K562 (cell line): Measurements from ENCODE around the gene PAH. TPM values are rescaled to one million over a fixed set of nuclear protein-coding genes. Genes with fewer than 3 reads are reported as not detected.

Source experiments
- ATAC-seq: fragments of 200-7000 bp; cut with Tn5 transposase; 3 replicates; pipeline ENCODE4 v1.9.1; 2020; ENCODE audit warnings: moderate library complexity
- BruUV-seq: library from RNA; stranded (reverse); fragments of 400-500 nt; replicated peaks from 2 replicates; lab custom pipeline; 2021; lab: Mats Ljungman, UMichigan
- CTCF ChIA-PET: fragments of 300-600 bp; formaldehyde crosslinking; extraction: SDS; loops from one replicate; lab custom pipeline; 2021; ENCODE audit warnings: low intra/inter-chr PET ratio; lab: Yijun Ruan, JAX
- POLR2A ChIA-PET: fragments of 300-600, 350-650 bp; sonication (Branson Sonifier 250); formaldehyde crosslinking; extraction: SDS; loops from one replicate; lab custom pipeline; 2021; ENCODE audit warnings: antibody characterized with exemption, inconsistent platforms; lab: Yijun Ruan, JAX
- DNase-seq, 4 experiments: peaks; one replicate each; pipeline versions ENCODE4 v3.0.0 to v3.0.0-alpha.2; 2011 to 2018; ENCODE audit warnings: low spot score in 3 of 4, mixed read lengths in 3 of 4; ENCODE audit errors: extremely low read depth in 1 of 4
- FAIRE-seq: peaks from 2 replicates; lab custom pipeline; 2011; peaks lifted over from hg19 to GRCh38; lab: Jason Lieb, UNC
- H2AFZ ChIP-seq: 2 replicates; pipeline ENCODE4 v1.6.0; 2011; ENCODE audit warnings: low read depth, low read length, control low read depth, inconsistent platforms
- H3K27ac ChIP-seq: fragments of 200-600 bp; 3 replicates; pipeline ENCODE4 v1.8.0; 2011; ENCODE audit warnings: low read depth, mild to moderate bottlenecking, control low read depth, inconsistent platforms, low read length, moderate library complexity, mixed read lengths; ENCODE audit errors: extremely low read depth
- H3K27me3 ChIP-seq, 2 experiments: fragments of 300-600 bp in 1 of 2; 2 replicates in 1 of 2; 3 replicates in 1 of 2; pipeline versions ENCODE4 v1.6.0 to v1.8.0; 2011; ENCODE audit warnings: inconsistent platforms in 2 of 2, low read length in 2 of 2, mild to moderate bottlenecking in 1 of 2, mixed read lengths in 1 of 2, moderate library complexity in 1 of 2; ENCODE audit not compliant: control insufficient read depth in 2 of 2, insufficient read depth in 2 of 2
- H3K36me3 ChIP-seq: fragments of 300-600 bp; 3 replicates; pipeline ENCODE4 v1.8.0; 2011; ENCODE audit warnings: mild to moderate bottlenecking, low read length, inconsistent platforms; ENCODE audit not compliant: control insufficient read depth, insufficient read depth
- H3K4me1 ChIP-seq, 2 experiments: fragments of 200-600 bp in 1 of 2; replicated peaks in 1 of 2; 2 replicates in 1 of 2; 3 replicates in 1 of 2; pipeline versions ENCODE4 v1.5.1 to v1.8.0; 2011; ENCODE audit warnings: inconsistent platforms in 2 of 2, low read length in 2 of 2, mild to moderate bottlenecking in 1 of 2, mixed read lengths in 1 of 2, moderate library complexity in 1 of 2; ENCODE audit not compliant: control insufficient read depth in 2 of 2, insufficient read depth in 2 of 2
- H3K4me2 ChIP-seq: 2 replicates; pipeline ENCODE4 v1.6.1; 2011; ENCODE audit warnings: low read length, control low read depth, inconsistent platforms, mixed read lengths; ENCODE audit not compliant: insufficient read depth
- H3K4me3 ChIP-seq: fragments of 200-600 bp; sonication (generic), shearing (Covaris generic); 2 replicates; pipeline ENCODE4 v1.5.1; 2016; ENCODE audit warnings: control low read depth, inconsistent platforms
- H3K79me2 ChIP-seq: fragments of 200-600 bp; 3 replicates; pipeline ENCODE4 v1.8.0; 2011; ENCODE audit warnings: low read length, inconsistent platforms; ENCODE audit not compliant: control insufficient read depth, insufficient read depth
- H3K9ac ChIP-seq, 2 experiments: 2 replicates each; pipeline versions ENCODE4 v1.6.0 to v1.6.1; 2011; ENCODE audit warnings: low read depth in 2 of 2, low read length in 2 of 2, control low read depth in 1 of 2, inconsistent platforms in 1 of 2, mild to moderate bottlenecking in 1 of 2, mixed read lengths in 1 of 2; ENCODE audit not compliant: insufficient read depth in 1 of 2
- H3K9me1 ChIP-seq: one replicate; pipeline ENCODE4 v1.6.0; 2011; ENCODE audit warnings: inconsistent platforms, mild to moderate bottlenecking, low read length, moderate library complexity; ENCODE audit not compliant: control insufficient read depth, insufficient read depth
- H3K9me3 ChIP-seq: replicated peaks from 2 replicates; pipeline ENCODE4 v1.5.1; 2011; ENCODE audit warnings: low read depth, low read length, inconsistent platforms; ENCODE audit not compliant: control insufficient read depth, insufficient read depth
- H4K20me1 ChIP-seq: replicated peaks from 2 replicates; pipeline ENCODE4 v1.6.1; 2011; ENCODE audit warnings: low read length, inconsistent platforms, mixed read lengths; ENCODE audit not compliant: control insufficient read depth, insufficient read depth
- CCNT2 ChIP-seq: IDR thresholded peaks from 2 replicates; pipeline ENCODE4 v1.6.1; 2011; ENCODE audit warnings: borderline replicate concordance, low read depth, mild to moderate bottlenecking, moderate library complexity, mixed read lengths, low read length; ENCODE audit not compliant: insufficient read length; ENCODE audit errors: extremely low read depth
- KLF6 ChIP-seq: fragments of 250-450 bp; sonication (Bioruptor Pico); IDR thresholded peaks from 2 replicates; pipeline ENCODE4 v1.4.0; 2020; ENCODE audit warnings: mild to moderate bottlenecking, moderate library complexity, borderline replicate concordance
- MYC ChIP-seq, 2 experiments: fragments of 250-450 bp in 1 of 2; sonication (Bioruptor Pico) in 1 of 2; IDR thresholded peaks; 2 replicates each; pipeline versions ENCODE4 v1.5.1 to v1.6.1; 2012 to 2021; ENCODE audit warnings: low read depth in 2 of 2, borderline replicate concordance in 1 of 2, improper control_type of control experiment in 1 of 2, low read length in 1 of 2, mild to moderate bottlenecking in 1 of 2, moderate library complexity in 1 of 2
- NCOA1 ChIP-seq: fragments of 450-650 bp; IDR thresholded peaks from 2 replicates; pipeline ENCODE4 v1.6.1; 2016; ENCODE audit warnings: low read depth
- POU5F1 ChIP-seq: fragments of 150-350 bp; IDR thresholded peaks from 2 replicates; pipeline ENCODE4 v1.6.1; 2014; ENCODE audit warnings: borderline replicate concordance, low read length, low read depth, mild to moderate bottlenecking; ENCODE audit not compliant: partially characterized antibody
- TBP ChIP-seq: optimal IDR thresholded peaks from 2 replicates; pipeline ENCODE3; 2011; ENCODE audit warnings: low read depth, low read length, improper control_type of control experiment
- ZKSCAN1 ChIP-seq: fragments of 150-350 bp; IDR thresholded peaks from 2 replicates; pipeline ENCODE4 v1.6.1; 2016; ENCODE audit warnings: low read depth, low read length
- ZKSCAN3 ChIP-seq: fragments of 250-450 bp; sonication (Bioruptor Pico); IDR thresholded peaks from 2 replicates; pipeline ENCODE4 v1.4.0; 2020
- whole genome bisulfite sequencing: fragments of 100-300 bp; shearing (Covaris generic); methylation state at CpG from one replicate; pipeline ENCODE4 v1.1.6; 2016; ENCODE audit warnings: low coverage, mixed read lengths; ENCODE audit not compliant: insufficient coverage; ENCODE audit errors: missing lambda C conversion rate; 5-methylcytosine and 5-hydroxymethylcytosine counted together
- in situ Hi-C: fragments of 300-500 bp; cut with MboI; formaldehyde crosslinking; loops from 4 replicates; pipeline ENCODE4 v1.15.0; 2018; ENCODE audit warnings: inconsistent platforms, mixed read lengths
- intact Hi-C: fragments of 100-400 bp; cut with micrococcal nuclease; formaldehyde crosslinking; loops from 2 replicates; pipeline ENCODE4 v1.14.2; 2022
- polyA plus RNA-seq, 8 experiments: library from polyadenylated mRNA; depleted of rRNA in 4 of 8; stranded (reverse) in 5 of 8; unstranded in 3 of 8; fragments of >200 nt; fragmentation: Nextera tagmentation in 2 of 8; fragmentation: Illumina TruSeq in 1 of 8; extraction: Ambion mirVana in 2 of 8; extraction: Trizol in 1 of 8; gene quantifications; 2 replicates each; pipeline versions ENCODE4 v1.2.1 to v1.2.3, GENCODE V29; 2011 to 2014; ENCODE audit warnings: inconsistent platforms in 1 of 8, missing spikeins in 1 of 8
- total RNA-seq, 7 experiments: library from RNA; depleted of rRNA in 6 of 7; stranded (reverse); fragments of >200 nt in 6 of 7; fragmentation: Illumina TruSeq in 2 of 7; extraction: Trizol in 2 of 7; gene quantifications; 2 replicates each; pipeline versions ENCODE4 v1.2.1 to v1.2.3, GENCODE V29; 2011 to 2021; ENCODE audit warnings: low replicate concordance in 1 of 7
- TF ChIP-seq, protein P1 (sequence below): fragments of 450-650 bp; IDR thresholded peaks from 2 replicates; pipeline ENCODE4 v1.6.1; 2016; ENCODE audit warnings: antibody characterized with exemption
- TF ChIP-seq, protein P2 (sequence below): fragments of 450-650 bp; IDR thresholded peaks from 2 replicates; pipeline ENCODE4 v1.7.0; 2016; ENCODE audit warnings: borderline replicate concordance
- TF ChIP-seq, protein P3 (sequence below): fragments of 450-650 bp; formaldehyde crosslinking; IDR thresholded peaks from 2 replicates; pipeline ENCODE4 v1.4.0; 2022; ENCODE audit warnings: missing genetic modification characterization

Gene PAH
- total and polyA plus RNA-seq, 9 of the 15 experiments (the other 6 are each of a cell fraction or from before 2014, with no cell fraction given) = 0.13 to 0.75 (median 0.69) TPM; not detected in 6

GRCh38 chr12:102956738-102957327 lies 39.8 kb upstream of the PAH start:
- in situ Hi-C loops (no loop called here), intact Hi-C loops (no loop called here)
- Histone ChIP-seq H3K27me3 (peaks cover 2 to 21% of the 10 kb centered on the region in 2 experiments; a peak in 4 of 5 replicates), H3K4me2 (no peak overlapping the region), H2AFZ (no peak overlapping the region), H3K9ac (no peak overlapping the region), H3K9me3 (no peaks in the 10 kb centered on the region), H3K27ac (no peak overlapping the region), H3K4me1 (peaks cover 0 to 7% of the 10 kb centered on the region in 2 experiments; a peak in 1 of 5 replicates), H3K79me2 (no peaks in the 10 kb centered on the region), H3K9me1 (no peaks in the 10 kb centered on the region), H3K36me3 (no peaks in the 10 kb centered on the region), H3K4me3 (no peak overlapping the region), H4K20me1 (no peaks in the 10 kb centered on the region)
- DNase-seq = no peak
- WGBS = under 1% methylated on average over 13 of the region's 19 CpGs
- no TSS peak for BruUV-seq
- CTCF ChIA-PET = no interaction called here
- POLR2A ChIA-PET = no interaction called here
- no peak for ATAC-seq
- no peak for FAIRE-seq
- TF ChIP-seq ZKSCAN3 (no peak), KLF6 (no peak), CCNT2 (no peak), NCOA1 (no peak), MYC (IDR thresholded peaks at IDR 0.05; ENCODE audit: low read depth, low read length) (no peak), MYC (CRISPR knock-in tag; IDR thresholded peaks at IDR 0.05; ENCODE audit: borderline replicate concordance, low read depth) (no peak), POU5F1 (no peak), TBP (no peak), ZKSCAN1 (no peak)
- TF ChIP-seq, protein P1, sequence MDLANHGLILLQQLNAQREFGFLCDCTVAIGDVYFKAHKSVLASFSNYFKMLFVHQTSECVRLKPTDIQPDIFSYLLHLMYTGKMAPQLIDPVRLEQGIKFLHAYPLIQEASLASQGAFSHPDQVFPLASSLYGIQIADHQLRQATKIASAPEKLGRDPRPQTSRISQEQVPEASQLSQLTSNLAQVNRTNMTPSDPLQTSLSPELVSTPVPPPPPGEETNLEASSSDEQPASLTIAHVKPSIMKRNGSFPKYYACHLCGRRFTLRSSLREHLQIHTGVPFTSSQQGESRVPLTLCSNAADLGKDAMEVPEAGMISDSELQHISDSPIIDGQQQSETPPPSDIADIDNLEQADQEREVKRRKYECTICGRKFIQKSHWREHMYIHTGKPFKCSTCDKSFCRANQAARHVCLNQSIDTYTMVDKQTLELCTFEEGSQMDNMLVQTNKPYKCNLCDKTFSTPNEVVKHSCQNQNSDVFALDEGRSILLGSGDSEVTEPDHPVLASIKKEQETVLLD = no peak
- TF ChIP-seq, protein P2, sequence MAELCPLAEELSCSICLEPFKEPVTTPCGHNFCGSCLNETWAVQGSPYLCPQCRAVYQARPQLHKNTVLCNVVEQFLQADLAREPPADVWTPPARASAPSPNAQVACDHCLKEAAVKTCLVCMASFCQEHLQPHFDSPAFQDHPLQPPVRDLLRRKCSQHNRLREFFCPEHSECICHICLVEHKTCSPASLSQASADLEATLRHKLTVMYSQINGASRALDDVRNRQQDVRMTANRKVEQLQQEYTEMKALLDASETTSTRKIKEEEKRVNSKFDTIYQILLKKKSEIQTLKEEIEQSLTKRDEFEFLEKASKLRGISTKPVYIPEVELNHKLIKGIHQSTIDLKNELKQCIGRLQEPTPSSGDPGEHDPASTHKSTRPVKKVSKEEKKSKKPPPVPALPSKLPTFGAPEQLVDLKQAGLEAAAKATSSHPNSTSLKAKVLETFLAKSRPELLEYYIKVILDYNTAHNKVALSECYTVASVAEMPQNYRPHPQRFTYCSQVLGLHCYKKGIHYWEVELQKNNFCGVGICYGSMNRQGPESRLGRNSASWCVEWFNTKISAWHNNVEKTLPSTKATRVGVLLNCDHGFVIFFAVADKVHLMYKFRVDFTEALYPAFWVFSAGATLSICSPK = no peak
- TF ChIP-seq, protein P3, sequence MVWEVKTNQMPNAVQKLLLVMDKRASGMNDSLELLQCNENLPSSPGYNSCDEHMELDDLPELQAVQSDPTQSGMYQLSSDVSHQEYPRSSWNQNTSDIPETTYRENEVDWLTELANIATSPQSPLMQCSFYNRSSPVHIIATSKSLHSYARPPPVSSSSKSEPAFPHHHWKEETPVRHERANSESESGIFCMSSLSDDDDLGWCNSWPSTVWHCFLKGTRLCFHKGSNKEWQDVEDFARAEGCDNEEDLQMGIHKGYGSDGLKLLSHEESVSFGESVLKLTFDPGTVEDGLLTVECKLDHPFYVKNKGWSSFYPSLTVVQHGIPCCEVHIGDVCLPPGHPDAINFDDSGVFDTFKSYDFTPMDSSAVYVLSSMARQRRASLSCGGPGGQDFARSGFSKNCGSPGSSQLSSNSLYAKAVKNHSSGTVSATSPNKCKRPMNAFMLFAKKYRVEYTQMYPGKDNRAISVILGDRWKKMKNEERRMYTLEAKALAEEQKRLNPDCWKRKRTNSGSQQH = no peak
